ENCODE results near the gene CCDC87. TPM values are rescaled to one million over a fixed set of nuclear protein-coding genes. Genes with fewer than 3 reads are reported as not detected.
"Not testable (repeated sequence)": the region's sequence is repeated elsewhere in the genome, so short reads cannot be mapped to it uniquely, and the experiment has no call there.

CCDC87 gene
- total RNA-seq, 1 donor from 2014 or later: 0.10 TPM

- DNase-seq (ENCODE audit: low spot score); ATAC-seq: not testable (repeated sequence)
Measured at GRCh38 chr11:66585447-66585846, 7.4 kb downstream of the CCDC87 start.

- ATAC-seq; DNase-seq (ENCODE audit: low spot score): not testable (repeated sequence)
Measured at GRCh38 chr11:66582565-66583147, 10.2 kb downstream of the CCDC87 start.

GRCh38 chr11:66581261-66581660 lies 11.6 kb downstream of the CCDC87 start:
- ATAC-seq (no peak), DNase-seq (ENCODE audit: low spot score) (no peak)

- no peak for DNase-seq (ENCODE audit: low spot score)
- no peak for ATAC-seq
Measured at GRCh38 chr11:66580803-66581202, 12.1 kb downstream of the CCDC87 start.

- peak; percentile 99 for ATAC-seq
- DNase-seq (ENCODE audit: low spot score): peak; percentile 79
Measured at GRCh38 chr11:66579017-66579606, 13.8 kb downstream of the CCDC87 start.

- DNase-seq (ENCODE audit: low spot score) (no peak), ATAC-seq (no peak)
Measured at GRCh38 chr11:66570850-66571180, 22.0 kb downstream of the CCDC87 start.

GRCh38 chr11:66570079-66570849 lies 22.6 kb downstream of the CCDC87 start:
- DNase-seq (ENCODE audit: low spot score) (no peak), ATAC-seq (no peak)

GRCh38 chr11:66569076-66569475 lies 23.8 kb downstream of the CCDC87 start:
- ATAC-seq: no peak
- DNase-seq (ENCODE audit: low spot score): no peak

- peak; percentile 98 for ATAC-seq
Measured at GRCh38 chr11:66568124-66568916, 24.5 kb downstream of the CCDC87 start, which contains the start of gene CTSF. Gene CTSF (minus strand): TSS chr11:66568606. CDS start chr11:66568486, 120 bp downstream.

GRCh38 chr11:66567787-66568123 lies 25.1 kb downstream of the CCDC87 start:
- no peak for ATAC-seq
- DNase-seq (ENCODE audit: low spot score): no peak

More at GRCh38 chr11:66568124-66568916, 24.5 kb downstream of the CCDC87 start, which contains the start of gene CTSF:
- peak; percentile 92 for DNase-seq (ENCODE audit: low spot score)

- ATAC-seq (no peak), DNase-seq (ENCODE audit: low spot score) (no peak)
Measured at GRCh38 chr11:66566221-66566620, 26.6 kb downstream of the CCDC87 start.

- no peak for DNase-seq (ENCODE audit: low spot score)
- ATAC-seq: no peak
Measured at GRCh38 chr11:66564984-66565383, 27.9 kb downstream of the CCDC87 start.

GRCh38 chr11:66564538-66564937 lies 28.3 kb downstream of the CCDC87 start:
- ATAC-seq (no peak), DNase-seq (ENCODE audit: low spot score) (no peak)

- no peak for ATAC-seq
- DNase-seq (ENCODE audit: low spot score): no peak
Measured at GRCh38 chr11:66563832-66564231, 29.0 kb downstream of the CCDC87 start.

GRCh38 chr11:66562907-66563583 lies 29.8 kb downstream of the CCDC87 start:
- no peak for DNase-seq (ENCODE audit: low spot score)
- ATAC-seq: no peak

- ATAC-seq (no peak), DNase-seq (ENCODE audit: low spot score) (no peak)
Measured at GRCh38 chr11:66562275-66562674, 30.6 kb downstream of the CCDC87 start.

- DNase-seq (ENCODE audit: low spot score) (no peak), ATAC-seq (no peak)
Measured at GRCh38 chr11:66561975-66562248, 31.0 kb downstream of the CCDC87 start.

GRCh38 chr11:66561178-66561974 lies 31.5 kb downstream of the CCDC87 start:
- ATAC-seq (no peak), DNase-seq (ENCODE audit: low spot score) (no peak)

GRCh38 chr11:66559866-66560676 lies 32.8 kb downstream of the CCDC87 start:
- ATAC-seq (peak; percentile 16), DNase-seq (ENCODE audit: low spot score) (no peak)
